Gastrocnemius medialis (tissue), 4 donors: ENCODE measurements around the gene BCL2L13. TPM values are rescaled to one million over a fixed set of nuclear protein-coding genes. Genes with fewer than 3 reads are reported as not detected.

Experiments
- ATAC-seq, 2 donors: fragments of 150-250 bp; one replicate each; pipeline ENCODE4 v1.9.1; 2016
- DNase-seq, 2 donors: peaks; one replicate each; pipeline ENCODE4 v3.0.0-alpha.2; 2019
- H3K27ac ChIP-seq, 4 donors: fragments of 200-600 bp; sonication (generic); 1 replicate in 1 of 4; 2 replicates in 3 of 4; pipeline ENCODE4 v1.5.1; 2016 to 2018; ENCODE audit warnings: mild to moderate bottlenecking in 2 of 4, moderate library complexity in 1 of 4
- H3K27me3 ChIP-seq, 3 donors: fragments of 200-600 bp; sonication (generic) in 2 of 3; 1 replicate in 1 of 3; 2 replicates in 2 of 3; pipeline versions ENCODE4 v1.5.1 to v1.6.0; 2016 to 2019; ENCODE audit warnings: mild to moderate bottlenecking in 1 of 3, moderate library complexity in 1 of 3
- H3K36me3 ChIP-seq, 2 donors: fragments of 200-600 bp; sonication (generic) in 1 of 2; one replicate each; pipeline ENCODE4 v1.5.1; 2017 to 2018
- H3K4me1 ChIP-seq, 2 donors: fragments of 200-600 bp; sonication (generic) in 1 of 2; one replicate each; pipeline ENCODE4 v1.5.1; 2016 to 2017; ENCODE audit warnings: mild to moderate bottlenecking in 2 of 2
- H3K4me3 ChIP-seq, 4 donors: fragments of 200-600 bp; sonication (generic) in 3 of 4; 1 replicate in 1 of 4; 2 replicates in 3 of 4; pipeline ENCODE4 v1.5.1; 2016 to 2019; ENCODE audit warnings: mild to moderate bottlenecking in 2 of 4
- H3K9me3 ChIP-seq, 3 donors: fragments of 200-600 bp; sonication (generic) in 2 of 3; 1 replicate in 1 of 3; 2 replicates in 2 of 3; pipeline ENCODE4 v1.5.1; 2016 to 2019
- CTCF ChIP-seq, 5 experiments: fragments of 450-650 bp in 3 of 5; fragments of 200-600 bp in 2 of 5; sonication (generic) in 2 of 5; IDR thresholded peaks in 4 of 5; conservative IDR thresholded peaks in 1 of 5; 1 replicate in 4 of 5; 2 replicates in 1 of 5; pipeline ENCODE4 v1.5.1; 2016 to 2019; ENCODE audit warnings: antibody characterized with exemption in 5 of 5, mild to moderate bottlenecking in 3 of 5, moderate library complexity in 3 of 5
- POLR2A ChIP-seq, 2 donors: fragments of 450-650 bp; IDR thresholded peaks; one replicate each; pipeline ENCODE4 v1.6.1; 2017; ENCODE audit warnings: antibody characterized with exemption in 2 of 2, mild to moderate bottlenecking in 2 of 2, moderate library complexity in 2 of 2
- in situ Hi-C, 4 donors: fragments of 200-750 bp; cut with MboI; loops; one replicate each; pipeline versions ENCODE4 v1.15.0 to v1.8.0; 2017; ENCODE audit warnings: low sequenced_read_pairs in 4 of 4
- intact Hi-C: fragments of 100-400 bp; cut with DNase I; formaldehyde crosslinking; loops from one replicate; pipeline ENCODE4 v1.15.1; 2023; ENCODE audit warnings: low total_unique reads
- total RNA-seq, 4 donors: library from RNA; depleted of rRNA; stranded (reverse); fragments of >200 nt; gene quantifications; one replicate each; pipeline versions ENCODE4 v1.1.0 to v1.2.3, GENCODE V29; 2016

Gene BCL2L13
- total RNA-seq, 4 donors from 2014 or later, result 162 to 310 (median 231) TPM

- Histone ChIP-seq H3K4me3 (no peak overlapping the region), H3K36me3 (peaks cover 0 to 38% of the 10 kb centered on the region in 2 donors), H3K9me3 (no peaks in the 10 kb centered on the region), H3K27me3 (no peaks in the 10 kb centered on the region), H3K27ac (no peak overlapping the region), H3K4me1 (no peaks in the 10 kb centered on the region)
- no peak for ATAC-seq
- DNase-seq, result no peak
- TF ChIP-seq CTCF (IDR thresholded peaks at IDR 0.05 in 4 of 5, conservative IDR thresholded peaks at IDR 0.05 in 1 of 5), result no peak
- TF ChIP-seq POLR2A (IDR thresholded peaks at IDR 0.05), result no peak
- in situ Hi-C loops (no loop called here), intact Hi-C loops (no loop called here)
Measured at GRCh38 chr22:17699696-17700340, 61.3 kb downstream of the BCL2L13 start.

DNA sequence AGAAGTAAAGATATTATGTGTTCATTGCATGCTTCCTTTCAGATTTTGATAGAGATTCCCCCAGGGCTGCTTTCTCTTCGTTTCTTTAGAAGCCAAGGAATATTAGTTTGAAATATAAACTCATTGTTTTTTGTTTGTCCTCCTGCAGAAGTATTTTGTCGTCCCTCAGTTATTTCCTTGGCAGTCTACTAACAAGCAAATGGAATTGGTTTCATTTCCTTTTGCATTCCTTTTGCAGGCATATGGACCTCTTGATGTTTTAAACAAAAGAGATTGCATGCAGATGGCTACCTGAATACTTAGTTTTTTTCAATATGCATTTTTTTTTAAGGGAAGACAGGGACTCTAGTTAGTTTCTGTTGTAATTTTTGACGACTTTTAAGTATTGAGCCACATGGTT is 62.2 kb downstream of the BCL2L13 start:
- in situ Hi-C loops, result no loop called here
- H3K9me3 ChIP-seq, result no peaks in the 10 kb centered on the region
- no peak for ATAC-seq
- intact Hi-C loops, result no loop called here
- H3K4me3 ChIP-seq, result no peak overlapping the region
- no peaks in the 10 kb centered on the region for H3K27me3 ChIP-seq
- no peaks in the 10 kb centered on the region for H3K4me1 ChIP-seq
- H3K27ac ChIP-seq, result no peak overlapping the region
- peaks cover 0 to 37% of the 10 kb centered on the region in 2 donors for H3K36me3 ChIP-seq
- TF ChIP-seq POLR2A (IDR thresholded peaks at IDR 0.05), result no peak
- TF ChIP-seq CTCF (IDR thresholded peaks at IDR 0.05 in 4 of 5, conservative IDR thresholded peaks at IDR 0.05 in 1 of 5), result no peak
- no peak for DNase-seq

DNA sequence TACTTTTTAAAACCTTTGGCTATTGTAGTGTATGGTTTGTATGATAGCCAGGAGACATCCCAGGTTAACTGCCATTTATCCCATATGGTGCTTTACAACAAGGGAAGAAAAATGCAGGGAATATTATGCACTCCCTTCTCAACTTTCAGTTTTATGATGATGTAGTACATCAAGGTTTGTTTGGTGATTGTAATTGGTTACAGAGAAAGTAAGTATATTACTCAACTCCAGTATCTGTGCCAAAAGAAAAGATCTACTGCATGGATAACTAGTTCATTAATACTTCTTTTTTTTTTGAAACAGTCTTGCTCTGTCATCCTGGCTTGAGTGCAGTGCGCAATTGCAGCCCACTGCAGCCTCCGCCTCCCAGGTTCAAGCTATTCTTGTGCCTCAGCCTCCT is 65.3 kb downstream of the BCL2L13 start:
- intact Hi-C loops, result no loop called here

GRCh38 chr22:17705546-17705945 is 67.0 kb downstream of the BCL2L13 start:
- intact Hi-C loops, result no loop called here
- ATAC-seq, result peak; percentile 63 to 69
- peaks cover 0 to 38% of the 10 kb centered on the region in 2 donors for H3K36me3 ChIP-seq
- in situ Hi-C loops, result no loop called here
- H3K9me3 ChIP-seq, result no peaks in the 10 kb centered on the region
- H3K27me3 ChIP-seq, result no peaks in the 10 kb centered on the region
- H3K4me3 ChIP-seq, result no peak overlapping the region
- H3K4me1 ChIP-seq, result no peaks in the 10 kb centered on the region
- TF ChIP-seq POLR2A (IDR thresholded peaks at IDR 0.05) (peak in 1 of 2 donors; percentile 9), CTCF (IDR thresholded peaks at IDR 0.05 in 4 of 5, conservative IDR thresholded peaks at IDR 0.05 in 1 of 5) (no peak)
- no peak for DNase-seq
- H3K27ac ChIP-seq, result peak overlapping the region; percentile 44 to 87 (median 82)

More for the DNA sequence above, 65.3 kb downstream of the BCL2L13 start:
- no peaks in the 10 kb centered on the region for H3K4me1 ChIP-seq
- H3K9me3 ChIP-seq, result no peaks in the 10 kb centered on the region
- no peak for ATAC-seq
- peak overlapping the region in 1 of 4 donors; percentile 19 for H3K27ac ChIP-seq
- H3K36me3 ChIP-seq, result peaks cover 0 to 35% of the 10 kb centered on the region in 2 donors
- H3K4me3 ChIP-seq, result no peak overlapping the region
- no peak for DNase-seq
- TF ChIP-seq CTCF (IDR thresholded peaks at IDR 0.05 in 4 of 5, conservative IDR thresholded peaks at IDR 0.05 in 1 of 5) (no peak), POLR2A (IDR thresholded peaks at IDR 0.05) (no peak)
- no peaks in the 10 kb centered on the region for H3K27me3 ChIP-seq
- in situ Hi-C loops, result no loop called here
